Neural progenitor cell (in vitro differentiated cells): ENCODE results near the gene MSRB2. TPM values are rescaled to one million over a fixed set of nuclear protein-coding genes. Genes with fewer than 3 reads are reported as not detected.
"Not testable (repeated sequence)": the region's sequence is repeated elsewhere in the genome, so short reads cannot be mapped to it uniquely, and the experiment has no call there.

ENCODE experiments used
- DNase-seq: peaks from one replicate; pipeline ENCODE4 v3.0.0-alpha.2; 2016; ENCODE audit warnings: low spot score
- H2AFZ ChIP-seq: fragments of 200-600 bp; sonication (generic); replicated peaks from 2 replicates; pipeline ENCODE4 v1.6.1; 2016; ENCODE audit warnings: antibody characterized with exemption
- H3F3A ChIP-seq: fragments of 200-600 bp; sonication (generic); 2 replicates; pipeline ENCODE4 v1.6.1; 2016; ENCODE audit warnings: antibody characterized with exemption, low read depth
- H3K27ac ChIP-seq: fragments of 200-600 bp; sonication (generic); 2 replicates; pipeline ENCODE4 v1.5.1; 2016; ENCODE audit warnings: mild to moderate bottlenecking
- H3K27me3 ChIP-seq: fragments of 200-600 bp; sonication (generic); 2 replicates; pipeline ENCODE4 v1.6.1; 2016; ENCODE audit warnings: mild to moderate bottlenecking, moderate library complexity
- H3K36me3 ChIP-seq: fragments of 200-600 bp; sonication (generic); 2 replicates; pipeline ENCODE4 v1.5.1; 2016
- H3K4me1 ChIP-seq: fragments of 200-600 bp; sonication (generic); 2 replicates; pipeline ENCODE4 v1.6.1; 2016; ENCODE audit warnings: mixed run types
- H3K4me2 ChIP-seq: fragments of 200-600 bp; sonication (generic); 2 replicates; pipeline ENCODE4 v1.6.1; 2016
- H3K4me3 ChIP-seq: fragments of 200-600 bp; sonication (generic); 2 replicates; pipeline ENCODE4 v1.5.1; 2016
- H3K79me2 ChIP-seq: fragments of 200-600 bp; sonication (generic); 2 replicates; pipeline ENCODE4 v1.6.1; 2016; ENCODE audit warnings: low read depth
- H3K9ac ChIP-seq: fragments of 200-600 bp; sonication (generic); 2 replicates; pipeline ENCODE4 v1.6.1; 2016
- H3K9me3 ChIP-seq: fragments of 200-600 bp; sonication (generic); 2 replicates; pipeline ENCODE4 v1.5.1; 2016; ENCODE audit warnings: low read depth
- H4K20me1 ChIP-seq: fragments of 200-600 bp; sonication (generic); 2 replicates; pipeline ENCODE4 v1.6.1; 2016; ENCODE audit warnings: low read depth
- H3K27ac Mint-ChIP-seq: 3 replicates; pipeline ENCODE4 v1.8.0; 2021; ENCODE audit warnings: mixed read lengths
- H3K27me3 Mint-ChIP-seq: 2 replicates; pipeline ENCODE4 v1.8.0; 2022; ENCODE audit warnings: low read depth, mild to moderate bottlenecking, inconsistent platforms, moderate library complexity, mixed read lengths; ENCODE audit not compliant: insufficient read depth
- H3K36me3 Mint-ChIP-seq: 3 replicates; pipeline ENCODE4 v1.8.0; 2021; ENCODE audit warnings: mixed read lengths
- H3K4me1 Mint-ChIP-seq: 3 replicates; pipeline ENCODE4 v1.8.0; 2021; ENCODE audit warnings: mixed read lengths
- H3K4me3 Mint-ChIP-seq: 3 replicates; pipeline ENCODE4 v1.8.0; 2021; ENCODE audit warnings: mild to moderate bottlenecking, moderate library complexity, mixed read lengths
- H3K9me3 Mint-ChIP-seq: 3 replicates; pipeline ENCODE4 v1.8.0; 2020; ENCODE audit warnings: mixed read lengths
- EZH2 ChIP-seq: fragments of 200-600 bp; sonication (generic); IDR thresholded peaks from 2 replicates; pipeline ENCODE4 v1.6.1; 2017; ENCODE audit warnings: antibody characterized with exemption, mild to moderate bottlenecking, moderate library complexity
- EZH2phosphoT487 ChIP-seq: fragments of 200-600 bp; sonication (generic); IDR thresholded peaks from 2 replicates; pipeline ENCODE4 v1.6.1; 2017; ENCODE audit warnings: antibody characterized with exemption
- total RNA-seq: library from RNA; depleted of rRNA; stranded (reverse); fragments of >200 nt; gene quantifications from 2 replicates; pipeline ENCODE4 v1.2.3, GENCODE V29; 2015; ENCODE audit warnings: low replicate concordance
- TF ChIP-seq, protein P1 (sequence below): fragments of 200-600 bp; sonication (generic); IDR thresholded peaks from 2 replicates; pipeline ENCODE4 v1.5.1; 2017; ENCODE audit warnings: antibody characterized with exemption, mild to moderate bottlenecking

Gene MSRB2
- total RNA-seq, 1 donor from 2014 or later, result 15.2 TPM

DNA sequence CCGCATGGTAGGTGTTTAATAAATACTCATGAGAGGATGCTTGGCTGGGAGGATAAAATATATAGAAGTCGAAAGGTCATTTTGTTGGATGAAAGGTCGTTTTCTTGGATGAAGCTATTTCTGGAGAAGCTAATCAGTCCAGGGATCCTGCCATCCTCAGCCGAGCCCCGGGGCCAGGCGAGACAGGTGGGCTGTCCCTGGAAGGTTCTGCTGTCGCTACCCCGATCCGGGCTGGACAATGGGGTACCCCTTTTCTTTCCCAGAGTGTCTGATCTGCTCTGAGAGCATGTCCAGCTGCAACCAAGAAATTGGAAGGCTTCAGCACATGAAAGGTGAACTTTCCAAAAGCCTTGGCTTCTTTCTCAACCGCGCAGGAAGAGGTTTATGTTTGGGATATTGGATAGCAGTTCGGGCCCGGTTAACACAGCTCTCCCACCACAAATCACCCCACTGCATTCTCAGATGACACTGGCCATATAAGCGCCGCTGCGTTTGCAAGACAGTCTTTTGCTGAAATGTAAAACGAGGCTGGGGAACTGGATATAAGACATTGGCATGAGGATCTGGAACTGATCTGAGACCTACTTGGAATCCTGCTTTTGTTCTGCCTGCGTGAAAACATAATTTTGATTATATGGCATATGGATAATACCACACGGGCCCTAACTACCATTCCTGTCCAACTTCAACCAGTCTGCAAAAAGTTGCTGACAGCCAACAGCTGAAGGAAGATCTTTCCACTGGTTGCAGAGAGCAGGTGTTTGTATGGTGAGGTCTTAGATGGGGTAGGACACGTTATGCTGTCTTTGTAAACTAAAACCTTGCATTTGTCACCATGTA, 31.2 kb upstream of the MSRB2 start:
- H3K27ac ChIP-seq, result no peak overlapping the region
- no peak overlapping the region for H3K4me3 ChIP-seq
- no peaks in the 10 kb centered on the region for H3K36me3 ChIP-seq
- DNase-seq, result no peak
- H3K9me3 Mint-ChIP-seq, result peaks cover 11% of the 10 kb centered on the region
- no peak overlapping the region for H3K27ac Mint-ChIP-seq
- H3K4me3 Mint-ChIP-seq, result no peak overlapping the region
- no peaks in the 10 kb centered on the region for H3K79me2 ChIP-seq
- no peaks in the 10 kb centered on the region for H3K27me3 ChIP-seq
- H4K20me1 ChIP-seq, result no peaks in the 10 kb centered on the region
- H2AFZ ChIP-seq, result no peak overlapping the region
- peaks cover 14% of the 10 kb centered on the region for H3K4me1 Mint-ChIP-seq
- no peaks in the 10 kb centered on the region for H3F3A ChIP-seq
- peaks cover 9% of the 10 kb centered on the region for H3K4me1 ChIP-seq
- peaks cover 14% of the 10 kb centered on the region for H3K27me3 Mint-ChIP-seq
- no peaks in the 10 kb centered on the region for H3K9me3 ChIP-seq
- peak overlapping the region; percentile 33 for H3K4me2 ChIP-seq
- H3K36me3 Mint-ChIP-seq, result no peaks in the 10 kb centered on the region
- TF ChIP-seq, protein P1, sequence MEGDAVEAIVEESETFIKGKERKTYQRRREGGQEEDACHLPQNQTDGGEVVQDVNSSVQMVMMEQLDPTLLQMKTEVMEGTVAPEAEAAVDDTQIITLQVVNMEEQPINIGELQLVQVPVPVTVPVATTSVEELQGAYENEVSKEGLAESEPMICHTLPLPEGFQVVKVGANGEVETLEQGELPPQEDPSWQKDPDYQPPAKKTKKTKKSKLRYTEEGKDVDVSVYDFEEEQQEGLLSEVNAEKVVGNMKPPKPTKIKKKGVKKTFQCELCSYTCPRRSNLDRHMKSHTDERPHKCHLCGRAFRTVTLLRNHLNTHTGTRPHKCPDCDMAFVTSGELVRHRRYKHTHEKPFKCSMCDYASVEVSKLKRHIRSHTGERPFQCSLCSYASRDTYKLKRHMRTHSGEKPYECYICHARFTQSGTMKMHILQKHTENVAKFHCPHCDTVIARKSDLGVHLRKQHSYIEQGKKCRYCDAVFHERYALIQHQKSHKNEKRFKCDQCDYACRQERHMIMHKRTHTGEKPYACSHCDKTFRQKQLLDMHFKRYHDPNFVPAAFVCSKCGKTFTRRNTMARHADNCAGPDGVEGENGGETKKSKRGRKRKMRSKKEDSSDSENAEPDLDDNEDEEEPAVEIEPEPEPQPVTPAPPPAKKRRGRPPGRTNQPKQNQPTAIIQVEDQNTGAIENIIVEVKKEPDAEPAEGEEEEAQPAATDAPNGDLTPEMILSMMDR, result no peak
- TF ChIP-seq EZH2 (no peak), EZH2phosphoT487 (no peak)
- H3K9ac ChIP-seq, result no peak overlapping the region

DNA sequence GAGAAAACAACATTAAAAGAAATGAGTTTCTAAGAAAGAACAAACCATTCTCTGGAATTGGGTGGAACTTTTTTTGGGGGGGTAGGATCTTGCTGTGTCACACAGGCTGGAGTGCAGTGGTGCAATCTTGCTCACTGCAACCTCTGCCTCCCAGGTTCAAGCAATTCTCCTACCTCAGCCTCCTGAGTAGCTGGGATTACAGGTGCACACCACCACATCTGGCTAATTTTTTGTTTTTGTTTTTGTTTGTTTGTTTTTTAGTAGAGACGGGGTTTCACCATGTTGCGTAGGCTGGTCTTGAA, 30.6 kb upstream of the MSRB2 start:
- H4K20me1 ChIP-seq, H3K4me1 ChIP-seq, H3K4me3 Mint-ChIP-seq, H3K4me3 ChIP-seq, H3K79me2 ChIP-seq, H3K27ac Mint-ChIP-seq, H3K27ac ChIP-seq, DNase-seq, H3K36me3 Mint-ChIP-seq, H3K4me2 ChIP-seq, H2AFZ ChIP-seq, H3K9me3 ChIP-seq, H3K9ac ChIP-seq, H3K27me3 ChIP-seq, H3F3A ChIP-seq, H3K9me3 Mint-ChIP-seq, H3K36me3 ChIP-seq: not testable (repeated sequence)
- peaks cover 14% of the 10 kb centered on the region for H3K4me1 Mint-ChIP-seq
- H3K27me3 Mint-ChIP-seq, result peaks cover 14% of the 10 kb centered on the region

DNA sequence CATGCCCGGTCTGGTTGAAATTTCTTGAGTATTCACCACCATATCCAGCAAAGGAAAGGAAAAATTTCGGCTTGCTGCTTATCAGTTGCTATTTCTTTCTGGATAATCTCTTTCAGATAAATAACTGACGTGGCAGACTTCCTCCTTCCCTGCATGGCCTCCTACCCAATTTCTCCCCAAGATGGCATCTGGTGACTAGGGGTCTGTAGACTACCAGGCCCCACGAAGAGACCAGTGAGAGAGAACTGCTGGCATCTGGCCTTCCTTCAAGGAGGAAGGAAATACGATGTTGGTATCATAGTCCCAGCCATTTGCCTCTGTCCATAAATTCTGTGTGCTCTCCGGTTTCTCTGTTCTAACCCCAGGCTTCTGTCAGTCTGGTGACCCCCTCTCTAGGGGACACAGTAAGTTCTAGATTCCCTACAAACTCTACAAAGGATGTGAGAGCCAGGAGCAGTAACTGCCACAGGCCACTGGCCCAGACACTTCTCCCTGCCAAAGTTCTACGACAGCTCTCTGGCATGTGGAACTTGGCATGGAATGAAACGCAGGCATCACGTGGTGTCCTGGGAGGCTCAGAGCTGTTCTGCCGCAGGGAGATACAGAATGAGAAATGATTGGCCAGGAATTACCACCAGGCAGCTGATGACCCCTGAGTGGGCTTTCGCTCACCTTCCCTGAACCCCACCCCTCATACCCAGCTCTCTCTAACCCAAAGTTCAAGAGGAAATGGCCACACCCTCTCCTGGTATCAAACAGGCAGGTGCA, 30.0 kb upstream of the MSRB2 start:
- Histone ChIP-seq H3K9me3 (no peaks in the 10 kb centered on the region), H3K9ac (no peak overlapping the region), H3K4me3 (no peak overlapping the region), H3F3A (no peaks in the 10 kb centered on the region), H3K36me3 (no peaks in the 10 kb centered on the region), H3K27ac (no peak overlapping the region), H2AFZ (no peak overlapping the region), H3K4me1 (peaks cover 9% of the 10 kb centered on the region), H3K79me2 (no peaks in the 10 kb centered on the region), H3K27me3 (no peaks in the 10 kb centered on the region), H3K4me2 (no peak overlapping the region), H4K20me1 (no peaks in the 10 kb centered on the region)
- Mint-ChIP-seq H3K27me3 (peaks cover 10% of the 10 kb centered on the region), H3K9me3 (peaks cover under 1% of the 10 kb centered on the region), H3K27ac (no peak overlapping the region), H3K4me1 (peaks cover 14% of the 10 kb centered on the region), H3K4me3 (no peak overlapping the region), H3K36me3 (no peaks in the 10 kb centered on the region)
- no peak for DNase-seq
- TF ChIP-seq EZH2phosphoT487, result no peak
- TF ChIP-seq, protein P1, result no peak
- no peak for TF ChIP-seq EZH2

DNA sequence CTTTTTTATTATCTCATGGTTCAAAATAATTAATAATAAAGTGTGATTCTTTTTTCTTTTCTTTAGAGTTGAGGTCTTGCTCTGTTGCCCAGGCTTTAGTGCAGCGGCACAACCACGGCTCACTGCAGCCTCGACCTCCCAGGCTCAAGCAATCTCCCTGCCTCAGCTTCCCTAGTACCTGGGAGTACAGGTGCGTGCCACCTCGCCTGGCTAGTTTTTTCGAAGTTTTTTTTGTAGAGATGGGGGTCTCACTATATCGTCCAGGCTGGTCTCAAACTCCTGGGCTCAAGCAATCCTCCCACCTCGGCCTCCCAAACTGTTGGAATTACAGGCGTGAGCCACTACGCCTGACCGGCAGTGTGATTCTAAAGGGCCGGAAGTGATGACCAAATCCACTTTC, 28.0 kb upstream of the MSRB2 start:
- Histone ChIP-seq H3K4me1 (peaks cover 9% of the 10 kb centered on the region), H2AFZ (no peak overlapping the region), H3K27ac (no peak overlapping the region), H3K27me3 (no peaks in the 10 kb centered on the region), H3K9me3 (no peaks in the 10 kb centered on the region), H4K20me1 (no peaks in the 10 kb centered on the region), H3K9ac (no peak overlapping the region), H3K4me3 (no peak overlapping the region), H3K79me2 (no peaks in the 10 kb centered on the region), H3K4me2 (no peak overlapping the region), H3K36me3 (no peaks in the 10 kb centered on the region), H3F3A (no peaks in the 10 kb centered on the region)
- Mint-ChIP-seq H3K4me1 (peaks cover 12% of the 10 kb centered on the region), H3K27ac (no peak overlapping the region), H3K36me3 (no peaks in the 10 kb centered on the region), H3K9me3 (no peaks in the 10 kb centered on the region), H3K27me3 (no peaks in the 10 kb centered on the region), H3K4me3 (peak overlapping the region; percentile 35)
- DNase-seq, result no peak
- TF ChIP-seq, protein P1, result no peak
- TF ChIP-seq EZH2 (no peak), EZH2phosphoT487 (no peak)
